ENCODE measurements around the gene ZFAND6. TPM values are rescaled to one million over a fixed set of nuclear protein-coding genes. Genes with fewer than 3 reads are reported as not detected.
"Not testable (repeated sequence)": the region's sequence is repeated elsewhere in the genome, so short reads cannot be mapped to it uniquely, and the experiment has no call there.

ZFAND6 gene
- total RNA-seq, 2 experiments from 2014 or later = 86.2 to 122 TPM

GRCh38 chr15:80015156-80015555, 44.3 kb upstream of the ZFAND6 start:
- BruUV-seq (replicated peaks) = no TSS peak
- intact Hi-C loops (cut with micrococcal nuclease; ENCODE audit: unreplicated experiment) = no loop called here
- POLR2A ChIA-PET = no interaction called here

GRCh38 chr15:80016506-80016905, 43.0 kb upstream of the ZFAND6 start:
- H3K9me2 ChIP-seq (ENCODE audit: insufficient read depth, low read length); H3K79me2 ChIP-seq (ENCODE audit: insufficient read depth, low read depth, low read length); H4K20me1 ChIP-seq (ENCODE audit: insufficient read depth, low read length); H3K27ac ChIP-seq (ENCODE audit: low read depth, low read length, poor library complexity, severe bottlenecking); intact Hi-C loops (cut with micrococcal nuclease; ENCODE audit: unreplicated experiment); H3K4me3 ChIP-seq (ENCODE audit: low read depth, low read length, poor library complexity, severe bottlenecking); H3K9me3 ChIP-seq (ENCODE audit: low read length); BruUV-seq (replicated peaks); DNase-seq (ENCODE audit: low spot score); CTCF ChIA-PET (ENCODE audit: unreplicated experiment); H3K4me2 ChIP-seq (ENCODE audit: low read length); H3K36me3 ChIP-seq (ENCODE audit: insufficient read depth, low read length); H2AFZ ChIP-seq (ENCODE audit: low read length): not testable (repeated sequence)
- peaks cover 37% of the 10 kb centered on the region for H3K4me1 ChIP-seq (ENCODE audit: insufficient read depth, low read length, poor library complexity, severe bottlenecking)
- POLR2A ChIA-PET = interaction anchor here (1.2 to 1.7 kb wide), 2 partner anchors 8 to 49 kb away, joined by 4 to 15 read pairs; no protein-coding TSS in a partner anchor

More at GRCh38 chr15:80015156-80015555, 44.3 kb upstream of the ZFAND6 start:
- Histone ChIP-seq H3K9me2 (ENCODE audit: insufficient read depth, low read length) (no peaks in the 10 kb centered on the region), H3K36me3 (ENCODE audit: insufficient read depth, low read length) (no peaks in the 10 kb centered on the region), H3K79me2 (ENCODE audit: insufficient read depth, low read depth, low read length) (no peaks in the 10 kb centered on the region), H3K4me2 (ENCODE audit: low read length) (no peak overlapping the region), H4K20me1 (ENCODE audit: insufficient read depth, low read length) (no peaks in the 10 kb centered on the region), H3K4me1 (ENCODE audit: insufficient read depth, low read length, poor library complexity, severe bottlenecking) (peaks cover 51% of the 10 kb centered on the region), H2AFZ (ENCODE audit: low read length) (no peak overlapping the region), H3K9me3 (ENCODE audit: low read length) (no peaks in the 10 kb centered on the region; the same call in 1 of the 2 replicates), H3K27ac (ENCODE audit: low read depth, low read length, poor library complexity, severe bottlenecking) (no peak overlapping the region), H3K4me3 (ENCODE audit: low read depth, low read length, poor library complexity, severe bottlenecking) (no peak overlapping the region)
- DNase-seq (ENCODE audit: low spot score) = no peak
- TF ChIP-seq CTCF (conservative IDR thresholded peaks at IDR 0.05; ENCODE audit: low read length) = no peak
- no peak for TF ChIP-seq EZH2phosphoT487 (IDR thresholded peaks at IDR 0.05; ENCODE audit: borderline replicate concordance, low read depth, low read length)
- CTCF ChIA-PET (ENCODE audit: unreplicated experiment) = no interaction called here

GRCh38 chr15:80017139-80017538, 42.3 kb upstream of the ZFAND6 start:
- H2AFZ ChIP-seq (ENCODE audit: low read length) = peak overlapping the region; percentile 48; the same call in 1 of the 2 replicates
- H4K20me1 ChIP-seq (ENCODE audit: insufficient read depth, low read length); BruUV-seq (replicated peaks); H3K79me2 ChIP-seq (ENCODE audit: insufficient read depth, low read depth, low read length); DNase-seq (ENCODE audit: low spot score); intact Hi-C loops (cut with micrococcal nuclease; ENCODE audit: unreplicated experiment); H3K9me3 ChIP-seq (ENCODE audit: low read length); H3K4me3 ChIP-seq (ENCODE audit: low read depth, low read length, poor library complexity, severe bottlenecking); H3K9me2 ChIP-seq (ENCODE audit: insufficient read depth, low read length); H3K36me3 ChIP-seq (ENCODE audit: insufficient read depth, low read length): not testable (repeated sequence)
- ChIA-PET CTCF (ENCODE audit: unreplicated experiment) (interaction anchor here (1.0 kb wide), 2 partner anchors 9 to 122 kb away, joined by 3 to 5 read pairs; no protein-coding TSS in a partner anchor), POLR2A (interaction anchor here (0.6 to 2.0 kb wide), 6 partner anchors 9 to 94 kb away, joined by 3 to 15 read pairs (median 5); partner anchors contain the start of gene ZFAND6)
- peak overlapping the region; percentile 65 for H3K4me2 ChIP-seq (ENCODE audit: low read length)
- H3K4me1 ChIP-seq (ENCODE audit: insufficient read depth, low read length, poor library complexity, severe bottlenecking) = peaks cover 31% of the 10 kb centered on the region
- H3K27ac ChIP-seq (ENCODE audit: low read depth, low read length, poor library complexity, severe bottlenecking) = peak overlapping the region; percentile 81

All from OCI-LY7 (cell line).